Dendritic cell treated with granulocyte-macrophage colony-stimulating factor and Interleukin-4, amounts not matched to agents 40 ng/mL and 50 ng/mL, for 4 days (primary cell): ENCODE data around the gene TBC1D25.
"Not testable (repeated sequence)": the region's sequence is repeated elsewhere in the genome, so short reads cannot be mapped to it uniquely, and the experiment has no call there.

ENCODE experiments used
- H3K27ac Mint-ChIP-seq: one replicate; pipeline ENCODE4 v1.8.0; 2022; ENCODE audit warnings: mild to moderate bottlenecking, mixed read lengths
- H3K27me3 Mint-ChIP-seq: one replicate; pipeline ENCODE4 v1.8.0; 2022; ENCODE audit warnings: mild to moderate bottlenecking, mixed read lengths
- H3K36me3 Mint-ChIP-seq: one replicate; pipeline ENCODE4 v1.8.0; 2022; ENCODE audit warnings: low read depth, mixed read lengths
- H3K4me1 Mint-ChIP-seq: one replicate; pipeline ENCODE4 v1.8.0; 2022; ENCODE audit warnings: low read depth, mixed read lengths
- H3K4me3 Mint-ChIP-seq: one replicate; pipeline ENCODE4 v1.8.0; 2022; ENCODE audit warnings: mild to moderate bottlenecking, moderate library complexity, mixed read lengths
- H3K9me3 Mint-ChIP-seq: one replicate; pipeline ENCODE4 v1.8.0; 2022; ENCODE audit warnings: mixed read lengths
- intact Hi-C: fragments of 100-400 bp; cut with micrococcal nuclease; formaldehyde crosslinking; loops from one replicate; pipeline ENCODE4 v1.15.0; 2022

The TBC1D25 gene

DNA sequence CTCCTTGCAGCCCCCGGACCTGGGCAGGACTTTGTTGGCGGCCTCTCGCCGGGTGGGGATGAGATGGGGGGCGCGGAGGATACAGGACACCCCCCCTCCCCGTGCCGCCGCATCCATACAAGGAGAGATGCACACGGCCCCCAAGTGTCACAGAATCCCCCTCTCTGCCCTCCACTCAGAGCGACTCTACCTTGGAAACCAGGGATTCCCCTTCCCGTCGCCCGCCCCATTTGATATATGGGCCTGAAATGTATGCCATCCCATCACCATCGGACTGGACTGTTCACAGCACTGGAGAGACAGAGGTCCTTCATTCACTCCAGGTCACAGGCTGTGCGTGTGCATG is 30.3 kb upstream of the TBC1D25 start:
- H3K4me1 Mint-ChIP-seq = peaks cover 15% of the 10 kb centered on the region
- peaks cover 10% of the 10 kb centered on the region for H3K36me3 Mint-ChIP-seq
- no peaks in the 10 kb centered on the region for H3K27me3 Mint-ChIP-seq
- no peaks in the 10 kb centered on the region for H3K9me3 Mint-ChIP-seq
- intact Hi-C loops = no loop called here
- H3K27ac Mint-ChIP-seq = peak overlapping the region; percentile 88
- peak overlapping the region; percentile 87 for H3K4me3 Mint-ChIP-seq

DNA sequence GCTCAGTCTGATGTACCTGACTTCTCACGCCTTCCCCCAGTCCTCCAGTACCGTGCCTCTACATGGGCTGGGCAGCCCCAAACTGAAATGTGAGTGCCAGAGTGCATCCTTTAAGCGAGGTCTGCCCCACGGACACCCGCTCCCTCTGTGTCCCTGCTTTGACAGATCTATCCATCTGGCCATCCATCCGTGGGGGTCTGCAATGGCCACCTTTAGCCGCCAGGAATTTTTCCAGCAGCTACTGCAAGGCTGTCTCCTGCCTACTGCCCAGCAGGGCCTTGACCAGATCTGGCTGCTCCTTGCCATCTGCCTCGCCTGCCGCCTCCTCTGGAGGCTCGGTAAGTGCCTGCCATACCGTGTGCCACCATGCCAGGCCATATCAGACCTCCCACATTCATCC is 29.9 kb upstream of the TBC1D25 start:
- Mint-ChIP-seq H3K27me3 (no peaks in the 10 kb centered on the region), H3K9me3 (no peaks in the 10 kb centered on the region), H3K4me1 (peaks cover 15% of the 10 kb centered on the region), H3K36me3 (peaks cover 14% of the 10 kb centered on the region), H3K4me3 (peak overlapping the region; percentile 87), H3K27ac (peak overlapping the region; percentile 88)
- intact Hi-C loops = no loop called here

DNA sequence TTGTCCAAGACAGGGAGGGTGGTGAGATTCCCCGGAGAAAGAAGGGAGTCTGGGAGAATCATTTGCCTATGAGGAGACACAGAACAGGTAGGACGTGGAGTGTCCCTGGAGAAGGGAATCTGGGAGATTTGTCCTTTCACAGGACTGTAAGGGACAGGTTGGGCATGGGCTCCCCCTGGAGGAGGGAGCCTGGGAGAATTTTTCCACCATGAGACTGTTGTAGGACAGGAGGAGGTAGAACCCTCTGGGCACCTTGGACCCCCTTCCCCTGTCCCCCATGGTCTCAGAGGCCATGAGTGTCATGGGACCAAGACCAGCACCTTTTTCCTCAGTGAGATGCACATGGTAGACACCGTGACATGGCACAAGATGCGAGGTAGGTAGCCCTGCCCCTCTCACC is 28.0 kb upstream of the TBC1D25 start:
- no peak overlapping the region for H3K4me3 Mint-ChIP-seq
- intact Hi-C loops = no loop called here
- H3K9me3 Mint-ChIP-seq = no peaks in the 10 kb centered on the region
- no peaks in the 10 kb centered on the region for H3K27me3 Mint-ChIP-seq
- H3K27ac Mint-ChIP-seq = no peak overlapping the region
- H3K4me1 Mint-ChIP-seq = peaks cover 15% of the 10 kb centered on the region
- H3K36me3 Mint-ChIP-seq = peaks cover 33% of the 10 kb centered on the region

DNA sequence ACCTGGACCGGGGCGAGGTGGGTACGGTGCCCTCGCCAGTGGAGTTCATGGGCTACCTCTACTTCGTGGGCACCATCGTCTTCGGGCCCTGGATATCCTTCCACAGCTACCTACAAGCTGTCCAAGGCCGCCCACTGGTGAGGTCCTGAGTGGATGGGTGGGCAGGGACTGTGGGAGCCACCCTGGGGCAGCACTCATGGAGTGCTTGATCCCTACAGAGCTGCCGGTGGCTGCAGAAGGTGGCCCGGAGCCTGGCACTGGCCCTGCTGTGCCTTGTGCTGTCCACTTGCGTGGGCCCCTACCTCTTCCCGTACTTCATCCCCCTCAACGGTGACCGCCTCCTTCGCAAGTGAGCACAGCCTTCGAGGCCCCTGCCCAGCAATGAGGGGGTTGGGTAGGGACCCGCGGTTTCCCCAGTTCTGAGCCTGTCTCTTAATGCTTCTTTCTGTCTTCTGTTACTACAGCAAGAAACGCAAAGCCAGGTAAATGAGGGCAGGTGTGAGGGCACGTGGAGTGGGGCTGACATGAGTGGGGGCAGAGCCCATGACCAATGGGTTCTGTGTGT is 27.1 kb upstream of the TBC1D25 start:
- Mint-ChIP-seq H3K36me3 (peaks cover 33% of the 10 kb centered on the region), H3K4me1 (peaks cover 15% of the 10 kb centered on the region), H3K9me3 (no peaks in the 10 kb centered on the region), H3K27me3 (no peaks in the 10 kb centered on the region), H3K4me3 (no peak overlapping the region), H3K27ac (no peak overlapping the region)
- intact Hi-C loops = no loop called here

DNA sequence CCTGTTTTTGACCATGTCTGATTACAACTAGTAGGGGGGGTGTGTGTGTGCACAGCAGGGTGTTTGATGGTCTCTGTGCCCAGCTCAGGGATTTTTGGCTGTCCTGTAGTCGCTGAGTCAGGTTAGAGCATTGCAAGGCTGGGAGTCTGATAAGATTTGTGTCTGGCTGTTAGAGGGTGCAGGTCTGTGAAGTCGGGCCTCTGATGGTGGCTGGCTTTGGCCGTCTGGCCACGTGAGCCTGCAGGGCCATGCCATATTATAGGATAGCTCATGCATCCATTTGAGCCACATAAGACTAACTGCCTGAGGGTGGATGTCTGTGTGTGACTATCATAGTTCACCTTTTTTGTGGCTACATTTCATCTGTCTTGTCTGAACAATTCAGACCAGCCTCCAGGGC is 25.8 kb upstream of the TBC1D25 start:
- intact Hi-C loops = no loop called here
- no peak overlapping the region for H3K27ac Mint-ChIP-seq
- peaks cover 15% of the 10 kb centered on the region for H3K4me1 Mint-ChIP-seq

DNA sequence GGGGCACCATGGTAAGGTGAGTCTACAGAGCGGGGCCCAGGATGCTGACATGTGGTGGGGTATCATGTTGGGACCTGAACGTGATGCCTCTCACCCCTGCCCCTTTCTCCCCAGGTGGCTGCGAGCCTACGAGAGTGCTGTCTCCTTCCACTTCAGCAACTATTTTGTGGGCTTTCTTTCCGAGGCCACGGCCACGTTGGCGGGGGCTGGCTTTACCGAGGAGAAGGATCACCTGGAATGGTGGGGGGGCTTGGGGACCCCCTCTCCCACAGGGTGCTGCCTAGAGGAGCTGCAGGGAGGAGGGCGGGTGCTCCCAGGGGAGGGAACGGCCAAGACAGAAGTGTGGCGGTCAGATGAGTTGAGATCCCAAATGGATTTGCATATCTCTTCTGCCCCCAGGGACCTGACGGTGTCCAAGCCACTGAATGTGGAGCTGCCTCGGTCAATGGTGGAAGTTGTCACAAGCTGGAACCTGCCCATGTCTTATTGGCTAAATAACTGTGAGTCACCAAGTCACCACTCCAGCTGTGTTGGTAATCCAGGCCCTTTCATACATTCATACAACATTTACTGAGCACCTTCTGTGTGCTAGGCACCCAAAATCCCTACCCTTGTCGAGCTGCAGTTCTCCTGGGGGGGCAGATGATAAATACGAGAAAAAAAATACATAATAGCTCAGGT is 25.2 kb upstream of the TBC1D25 start:
- no peak overlapping the region for H3K27ac Mint-ChIP-seq
- H3K4me3 Mint-ChIP-seq = no peak overlapping the region
- peaks cover 13% of the 10 kb centered on the region for H3K4me1 Mint-ChIP-seq
- peaks cover 33% of the 10 kb centered on the region for H3K36me3 Mint-ChIP-seq
- no peaks in the 10 kb centered on the region for H3K27me3 Mint-ChIP-seq
- intact Hi-C loops = no loop called here
- H3K9me3 Mint-ChIP-seq = no peaks in the 10 kb centered on the region

More for the DNA sequence above, 25.8 kb upstream of the TBC1D25 start:
- H3K4me3 Mint-ChIP-seq = no peak overlapping the region
- no peaks in the 10 kb centered on the region for H3K9me3 Mint-ChIP-seq
- H3K27me3 Mint-ChIP-seq = no peaks in the 10 kb centered on the region
- peaks cover 33% of the 10 kb centered on the region for H3K36me3 Mint-ChIP-seq

DNA sequence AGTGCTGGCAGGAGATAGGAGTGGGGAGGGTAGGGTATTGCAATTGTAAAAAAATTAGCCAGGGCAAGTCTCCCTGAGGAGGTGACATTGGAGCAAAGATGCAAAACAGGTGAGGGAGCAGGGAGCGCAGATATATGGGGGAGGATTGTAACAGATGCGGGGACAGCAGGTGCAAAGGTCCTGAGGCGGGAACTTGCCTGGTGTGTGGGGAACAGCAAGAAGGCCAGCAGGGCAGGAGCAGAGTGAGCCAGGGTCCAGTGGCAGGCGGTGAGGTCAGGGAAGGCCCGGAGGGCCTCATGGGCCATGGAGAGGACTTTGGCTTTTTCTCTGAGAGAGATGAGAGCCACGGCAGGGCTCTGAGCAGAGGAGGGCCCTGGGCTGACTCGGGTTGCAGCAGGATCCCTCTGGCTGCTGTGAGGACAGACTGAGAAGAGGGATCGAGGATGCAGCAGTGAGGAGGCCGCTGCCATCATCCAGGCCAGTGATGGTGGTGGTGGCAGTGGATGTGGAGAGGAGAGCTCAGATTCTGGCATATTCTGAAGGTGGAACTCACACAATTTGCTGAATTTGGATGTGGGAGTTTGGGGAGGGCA is 24.6 kb upstream of the TBC1D25 start:
- H3K27me3 Mint-ChIP-seq = no peaks in the 10 kb centered on the region
- H3K4me3 Mint-ChIP-seq = no peak overlapping the region
- H3K36me3 Mint-ChIP-seq = peaks cover 33% of the 10 kb centered on the region
- intact Hi-C loops = no loop called here
- no peaks in the 10 kb centered on the region for H3K9me3 Mint-ChIP-seq
- H3K4me1 Mint-ChIP-seq = peaks cover 12% of the 10 kb centered on the region
- no peak overlapping the region for H3K27ac Mint-ChIP-seq

DNA sequence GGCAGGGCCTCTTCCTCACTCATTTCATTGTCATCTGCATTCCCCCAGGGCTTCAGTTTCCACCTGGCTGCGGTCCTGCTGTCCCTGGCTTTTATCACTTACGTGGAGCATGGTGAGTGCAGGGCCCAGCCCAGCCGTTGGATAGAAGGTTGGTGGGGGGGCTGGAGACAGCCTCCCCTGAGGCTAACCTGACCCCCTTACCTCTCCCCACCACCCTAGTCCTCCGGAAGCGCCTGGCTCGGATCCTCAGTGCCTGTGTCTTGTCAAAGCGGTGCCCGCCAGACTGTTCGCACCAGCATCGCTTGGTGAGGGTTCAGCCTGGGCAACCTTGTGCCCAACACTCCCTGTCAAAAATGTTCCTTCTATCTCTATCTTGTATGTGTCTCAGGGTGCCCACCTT is 23.7 kb upstream of the TBC1D25 start:
- Mint-ChIP-seq H3K27me3 (no peaks in the 10 kb centered on the region), H3K4me3 (no peak overlapping the region), H3K4me1 (peaks cover 14% of the 10 kb centered on the region), H3K27ac (no peak overlapping the region), H3K9me3 (no peaks in the 10 kb centered on the region), H3K36me3 (peaks cover 33% of the 10 kb centered on the region)
- intact Hi-C loops = no loop called here

DNA sequence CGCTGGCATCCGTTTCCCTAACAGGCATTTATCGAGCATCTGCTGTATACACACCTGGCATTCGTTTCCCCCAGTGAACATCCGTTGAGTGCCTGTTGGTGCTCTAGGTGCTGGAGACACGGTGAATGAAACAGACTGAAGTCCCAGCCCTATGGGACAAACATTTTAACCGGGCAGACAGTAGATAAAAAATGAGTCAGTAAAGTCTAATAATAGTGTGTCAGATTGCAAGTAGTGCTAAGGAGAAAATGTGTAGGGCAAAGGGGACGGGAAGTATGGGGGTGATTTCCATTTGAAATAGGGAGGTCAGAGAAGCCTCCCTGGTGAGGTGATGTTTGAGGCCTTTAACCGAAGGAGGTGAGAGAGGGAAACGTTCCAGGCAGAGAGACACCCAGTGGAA is 23.2 kb upstream of the TBC1D25 start:
- intact Hi-C loops = no loop called here
- H3K4me3 Mint-ChIP-seq = no peak overlapping the region
- H3K27me3 Mint-ChIP-seq = no peaks in the 10 kb centered on the region
- H3K36me3 Mint-ChIP-seq = peaks cover 33% of the 10 kb centered on the region
- H3K9me3 Mint-ChIP-seq = no peaks in the 10 kb centered on the region
- H3K27ac Mint-ChIP-seq = no peak overlapping the region
- peaks cover 16% of the 10 kb centered on the region for H3K4me1 Mint-ChIP-seq

DNA sequence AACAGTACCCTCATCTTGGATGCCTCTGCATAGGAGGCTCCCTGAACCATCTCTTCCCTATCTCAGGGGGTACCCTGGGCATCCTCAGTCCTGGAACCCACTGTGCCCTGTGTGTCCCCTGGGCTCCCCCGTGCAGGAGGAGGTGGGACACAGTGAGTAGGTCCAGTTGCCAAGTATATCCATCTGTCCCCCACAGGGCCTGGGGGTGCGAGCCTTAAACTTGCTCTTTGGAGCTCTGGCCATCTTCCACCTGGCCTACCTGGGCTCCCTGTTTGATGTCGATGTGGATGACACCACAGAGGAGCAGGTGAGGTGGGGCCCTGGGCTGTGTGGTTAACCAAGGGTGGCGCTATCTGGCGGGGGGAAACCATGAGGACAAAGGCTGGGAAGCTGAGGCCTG is 22.5 kb upstream of the TBC1D25 start:
- intact Hi-C loops = no loop called here
- no peak overlapping the region for H3K27ac Mint-ChIP-seq
- H3K4me1 Mint-ChIP-seq = peaks cover 16% of the 10 kb centered on the region
- no peaks in the 10 kb centered on the region for H3K9me3 Mint-ChIP-seq
- peaks cover 30% of the 10 kb centered on the region for H3K36me3 Mint-ChIP-seq
- H3K27me3 Mint-ChIP-seq = no peaks in the 10 kb centered on the region
- peak overlapping the region; percentile 6 for H3K4me3 Mint-ChIP-seq

DNA sequence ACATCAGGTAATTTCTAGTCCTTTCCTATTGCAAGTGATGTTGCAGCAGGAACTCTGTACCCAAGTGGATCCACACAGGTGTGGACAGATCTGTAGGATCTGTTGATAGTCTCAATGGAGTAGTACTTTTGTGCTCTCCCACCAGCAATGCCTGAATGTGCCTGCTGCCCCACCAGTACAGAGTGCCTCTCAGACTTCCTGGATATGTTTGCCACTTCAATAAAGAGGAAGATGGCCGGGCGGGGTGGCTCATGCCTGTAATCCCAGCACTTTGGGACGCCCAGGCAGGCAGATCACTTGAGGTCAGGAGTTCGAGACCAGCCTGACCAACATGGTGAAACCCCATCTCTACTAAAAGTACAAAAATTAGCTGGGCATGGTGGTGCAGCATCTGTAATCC is 20.0 kb upstream of the TBC1D25 start:
- Mint-ChIP-seq H3K27ac (peak overlapping the region; percentile 46), H3K4me1 (peaks cover 21% of the 10 kb centered on the region), H3K36me3 (peaks cover 24% of the 10 kb centered on the region)
- intact Hi-C loops, H3K27me3 Mint-ChIP-seq, H3K9me3 Mint-ChIP-seq, H3K4me3 Mint-ChIP-seq: not testable (repeated sequence)

DNA sequence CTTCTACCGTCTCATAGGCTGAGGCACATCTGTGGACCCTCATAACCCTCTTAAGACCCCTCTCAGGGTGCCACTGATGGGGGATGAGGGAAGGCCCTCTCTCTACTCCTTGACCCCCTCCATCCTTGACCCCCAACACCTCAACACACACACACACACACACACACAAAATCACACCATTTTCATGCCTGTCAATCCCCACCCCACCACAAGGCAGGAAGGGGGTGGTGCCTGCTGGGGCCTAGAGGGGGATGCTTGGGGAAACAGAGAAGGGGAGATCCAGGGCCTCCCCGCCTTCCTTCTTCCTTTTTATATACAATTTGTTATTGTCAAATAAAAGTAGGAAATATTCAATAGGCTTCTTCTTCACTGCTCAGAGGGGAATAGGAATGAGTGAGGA is 19.1 kb upstream of the TBC1D25 start:
- Mint-ChIP-seq H3K4me1 (peaks cover 21% of the 10 kb centered on the region), H3K4me3 (peak overlapping the region; percentile 77), H3K36me3 (peaks cover 14% of the 10 kb centered on the region), H3K9me3 (no peaks in the 10 kb centered on the region), H3K27ac (peak overlapping the region; percentile 69), H3K27me3 (no peaks in the 10 kb centered on the region)
- intact Hi-C loops = no loop called here

DNA sequence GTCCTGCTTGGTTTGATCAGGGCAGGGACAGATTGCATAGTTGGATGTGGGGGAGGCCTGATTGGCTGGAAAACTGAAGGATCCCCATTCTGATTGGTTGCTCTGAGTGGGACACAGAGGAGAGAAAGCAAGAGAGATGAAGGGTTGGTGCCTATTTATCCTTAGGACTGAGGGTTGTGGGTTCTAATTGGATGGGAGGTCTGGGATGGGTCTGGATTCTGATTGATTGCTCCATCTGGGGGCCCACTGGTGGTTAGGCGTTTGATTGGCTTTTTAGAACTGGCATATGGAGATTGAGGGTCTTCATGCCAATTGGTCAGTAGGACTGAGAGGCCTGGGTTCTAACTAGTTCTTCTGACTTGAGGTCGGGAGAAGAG is 18.6 kb upstream of the TBC1D25 start:
- peaks cover 9% of the 10 kb centered on the region for H3K36me3 Mint-ChIP-seq
- no peaks in the 10 kb centered on the region for H3K9me3 Mint-ChIP-seq
- H3K27me3 Mint-ChIP-seq = no peaks in the 10 kb centered on the region
- peaks cover 21% of the 10 kb centered on the region for H3K4me1 Mint-ChIP-seq
- intact Hi-C loops = no loop called here
- H3K4me3 Mint-ChIP-seq = peak overlapping the region; percentile 77
- peak overlapping the region; percentile 69 for H3K27ac Mint-ChIP-seq

DNA sequence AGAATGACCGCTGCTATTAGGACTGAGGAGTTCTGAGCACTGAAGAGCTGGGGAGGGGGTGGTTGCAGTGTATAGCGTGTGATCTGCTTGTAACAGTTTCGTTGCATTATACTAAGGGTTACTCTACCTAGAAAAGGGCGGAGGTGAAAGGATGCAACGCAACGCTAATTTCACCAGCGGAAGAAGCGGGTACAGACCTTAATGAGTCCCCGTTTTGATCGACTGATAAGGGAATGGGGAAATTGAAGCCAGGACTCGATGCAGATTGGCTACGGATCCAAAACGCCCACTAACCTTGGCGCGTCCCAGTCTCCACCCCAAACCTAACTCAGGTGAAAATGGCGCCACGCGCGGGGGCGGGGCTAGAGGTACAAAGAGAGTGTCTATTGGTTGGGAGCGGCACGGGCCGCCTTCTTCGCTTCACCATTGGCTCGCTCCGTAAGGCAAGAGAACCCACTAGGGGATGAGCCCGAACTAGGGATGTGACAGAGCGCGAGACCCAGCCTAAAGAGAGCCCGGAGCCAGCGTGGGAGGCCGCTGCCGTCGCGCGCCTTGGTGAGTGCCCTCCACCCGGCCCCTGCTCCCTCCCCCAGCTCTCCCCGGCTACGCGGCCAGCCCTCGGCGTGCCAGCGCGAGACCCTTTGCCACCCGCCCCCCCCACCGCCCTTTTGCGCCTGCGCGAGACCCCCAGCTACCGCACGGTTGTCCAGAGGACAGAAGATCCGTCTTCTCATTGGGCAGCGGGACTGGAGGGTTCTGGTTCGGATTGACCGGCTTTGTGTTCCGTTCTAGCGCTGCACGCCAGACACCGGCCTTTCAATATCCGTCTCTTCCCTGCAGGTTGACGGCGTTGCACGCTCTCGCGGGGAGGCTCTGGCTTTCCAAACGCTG is 17.9 kb upstream of the TBC1D25 start, which contains the start of gene EBP:
EBP (plus strand) TSS at position 456 of the 891 bp plus-strand sequence. CDS start 1,964 bp downstream, outside the sequence.
- Mint-ChIP-seq H3K4me3 (peak within 1 kb of the TSS; percentile 77), H3K36me3 (peaks cover 11% of the 10 kb centered on the region), H3K27ac (peak within 1 kb of the TSS; percentile 69), H3K9me3 (no peaks in the 10 kb centered on the region), H3K27me3 (no peaks in the 10 kb centered on the region), H3K4me1 (peaks cover 24% of the 10 kb centered on the region)
- intact Hi-C loops = no loop called here
